Endothelial cell of umbilical vein (primary cell): ENCODE measurements around the gene SLC35B4. TPM values are rescaled to one million over a fixed set of nuclear protein-coding genes. Genes with fewer than 3 reads are reported as not detected.

Experiments used
- BruUV-seq: library from RNA; stranded (reverse); fragments of 400-500 nt; replicated peaks from 2 replicates; lab custom pipeline; 2021; lab: Mats Ljungman, UMichigan
- CTCF ChIA-PET: fragments of 300-600, 350-600 bp; sonication (Branson Sonifier 250); formaldehyde crosslinking; loops from one replicate; lab custom pipeline; 2021; ENCODE audit warnings: antibody characterized with exemption, inconsistent platforms; lab: Charles Lee
- POLR2A ChIA-PET: fragments of 300-600, 350-600 bp; sonication (Branson Sonifier 250); formaldehyde crosslinking; loops from one replicate; lab custom pipeline; 2021; ENCODE audit warnings: antibody characterized with exemption, inconsistent platforms; lab: Charles Lee
- DNase-seq: peaks from one replicate; pipeline ENCODE4 v3.0.0-alpha.2; 2011; ENCODE audit warnings: low read depth, low spot score
- FAIRE-seq: peaks from 2 replicates; lab custom pipeline; 2011; peaks lifted over from hg19 to GRCh38; lab: Jason Lieb, UNC
- H2AFZ ChIP-seq: 2 replicates; pipeline ENCODE4 v1.6.0; 2012; ENCODE audit warnings: low read depth, low read length, control low read depth, inconsistent platforms
- H3K27ac ChIP-seq: 2 replicates; pipeline ENCODE4 v1.5.1; 2011; ENCODE audit warnings: low read depth, mild to moderate bottlenecking, control low read depth, low read length, moderate library complexity; ENCODE audit not compliant: insufficient read depth
- H3K27me3 ChIP-seq, 2 experiments: 2 replicates each; pipeline versions ENCODE4 v1.6.0 to v1.6.1; 2011; ENCODE audit warnings: low read length in 2 of 2, mixed read lengths in 1 of 2; ENCODE audit not compliant: control insufficient read depth in 2 of 2, insufficient read depth in 2 of 2
- H3K36me3 ChIP-seq, 2 experiments: 2 replicates in 1 of 2; 3 replicates in 1 of 2; pipeline ENCODE4 v1.5.1; 2011; ENCODE audit warnings: low read length in 2 of 2, mild to moderate bottlenecking in 1 of 2, moderate library complexity in 1 of 2; ENCODE audit not compliant: control insufficient read depth in 2 of 2, insufficient read depth in 2 of 2; ENCODE audit errors: extremely low read depth in 1 of 2
- H3K4me1 ChIP-seq: 3 replicates; pipeline ENCODE4 v1.5.1; 2011; ENCODE audit warnings: mild to moderate bottlenecking, low read length; ENCODE audit not compliant: control insufficient read depth, insufficient read depth; ENCODE audit errors: extremely low read depth
- H3K4me2 ChIP-seq: 2 replicates; pipeline ENCODE4 v1.6.1; 2011; ENCODE audit warnings: low read length, control low read depth, mixed read lengths; ENCODE audit not compliant: insufficient read depth
- H3K4me3 ChIP-seq, 3 experiments: fragments of 200-600 bp in 1 of 3; sonication (generic), shearing (Covaris generic) in 1 of 3; replicated peaks in 1 of 3; 2 replicates each; pipeline ENCODE4 v1.5.1; 2011 to 2016; ENCODE audit warnings: control low read depth in 3 of 3, low read length in 3 of 3, mild to moderate bottlenecking in 2 of 3, inconsistent platforms in 1 of 3, low read depth in 1 of 3, moderate library complexity in 1 of 3; ENCODE audit not compliant: insufficient read depth in 1 of 3
- H3K79me2 ChIP-seq: 2 replicates; pipeline ENCODE4 v1.6.0; 2012; ENCODE audit warnings: low read length, inconsistent platforms; ENCODE audit not compliant: control insufficient read depth, insufficient read depth
- H3K9ac ChIP-seq: replicated peaks from 2 replicates; pipeline ENCODE3; 2011; ENCODE audit warnings: low read length, control low read depth; ENCODE audit not compliant: insufficient read depth; ENCODE audit errors: extremely low read depth
- H3K9me1 ChIP-seq: replicated peaks from 3 replicates; pipeline ENCODE4 v1.6.0; 2011; ENCODE audit warnings: mild to moderate bottlenecking, low read length; ENCODE audit not compliant: control insufficient read depth, insufficient read depth; ENCODE audit errors: extremely low read depth
- H3K9me3 ChIP-seq: replicated peaks from 2 replicates; pipeline ENCODE4 v1.5.1; 2012; ENCODE audit warnings: low read length, inconsistent platforms; ENCODE audit not compliant: control insufficient read depth, insufficient read depth
- H4K20me1 ChIP-seq: replicated peaks from 2 replicates; pipeline ENCODE3; 2011; ENCODE audit warnings: mild to moderate bottlenecking, low read length; ENCODE audit not compliant: control insufficient read depth, insufficient read depth; ENCODE audit errors: extremely low read depth
- EZH2 ChIP-seq: IDR thresholded peaks from 2 replicates; pipeline ENCODE4 v1.6.1; 2012; ENCODE audit warnings: borderline replicate concordance, low read depth, mild to moderate bottlenecking, moderate library complexity, low read length, inconsistent platforms; ENCODE audit not compliant: severe bottlenecking
- FOS ChIP-seq: IDR thresholded peaks from 2 replicates; pipeline ENCODE4 v1.6.1; 2011; ENCODE audit warnings: mild to moderate bottlenecking, low read length, moderate library complexity, borderline replicate concordance; ENCODE audit not compliant: insufficient read depth
- GATA2 ChIP-seq: IDR thresholded peaks from 2 replicates; pipeline ENCODE4 v1.7.0; 2011; ENCODE audit warnings: low read depth, mild to moderate bottlenecking, moderate library complexity, mixed read lengths, low read length; ENCODE audit not compliant: insufficient read length, insufficient read depth
- JUN ChIP-seq: IDR thresholded peaks from 2 replicates; pipeline ENCODE4 v1.6.1; 2011; ENCODE audit warnings: borderline replicate concordance, low read depth; ENCODE audit not compliant: insufficient read length, insufficient read depth
- MYC ChIP-seq: IDR thresholded peaks from one replicate; pipeline ENCODE4 v1.6.1; 2011; ENCODE audit warnings: mild to moderate bottlenecking, low read depth, low read length
- POLR2A ChIP-seq: IDR thresholded peaks from 2 replicates; pipeline ENCODE4 v1.6.1; 2012; ENCODE audit warnings: low read depth, mild to moderate bottlenecking, control low read depth, low read length
- POLR2AphosphoS5 ChIP-seq: IDR thresholded peaks from 2 replicates; pipeline ENCODE4 v1.6.1; 2012; ENCODE audit warnings: low read depth, mild to moderate bottlenecking, control low read depth, low read length, moderate library complexity; ENCODE audit not compliant: insufficient read depth
- dilution Hi-C: fragments of 300-500 bp; cut with MboI; formaldehyde crosslinking; loops from one replicate; pipeline ENCODE4 v1.15.0; 2019; ENCODE audit warnings: low sequenced_read_pairs; ENCODE audit not compliant: extremely low pct_ligation_motif_present
- intact Hi-C: fragments of 100-400 bp; cut with micrococcal nuclease; formaldehyde crosslinking; loops from one replicate; pipeline ENCODE4 v1.10.0; 2022
- polyA plus RNA-seq, 4 experiments: library from polyadenylated mRNA; depleted of rRNA in 3 of 4; stranded (reverse) in 3 of 4; unstranded in 1 of 4; fragments of >200 nt; gene quantifications; 2 replicates each; pipeline versions ENCODE4 v1.2.1 to v1.2.3, GENCODE V29; 2011 to 2012; ENCODE audit warnings: missing spikeins in 1 of 4
- total RNA-seq: library from RNA; stranded (reverse); gene quantifications from 2 replicates; pipeline ENCODE4 v1.2.3, GENCODE V29; 2021
- TF ChIP-seq, protein P1 (sequence below), 2 donors: IDR thresholded peaks; 1 replicate in 1 of 2; 2 replicates in 1 of 2; pipeline ENCODE4 v1.5.1; 2011; ENCODE audit warnings: low read length in 2 of 2, mild to moderate bottlenecking in 2 of 2, moderate library complexity in 2 of 2, control low read depth in 1 of 2, inconsistent platforms in 1 of 2, low read depth in 1 of 2; ENCODE audit not compliant: insufficient read depth in 1 of 2; ENCODE audit errors: extremely low read depth in 1 of 2
- TF ChIP-seq, protein P2 (sequence below): IDR thresholded peaks from 2 replicates; pipeline ENCODE4 v1.6.1; 2011; ENCODE audit not compliant: insufficient read depth, insufficient read length

SLC35B4 gene
- total and polyA plus RNA-seq, 2 donors (not counting 3 experiments of a cell fraction or from before 2014, with no cell fraction given): 17.5 to 20.2 TPM

DNA sequence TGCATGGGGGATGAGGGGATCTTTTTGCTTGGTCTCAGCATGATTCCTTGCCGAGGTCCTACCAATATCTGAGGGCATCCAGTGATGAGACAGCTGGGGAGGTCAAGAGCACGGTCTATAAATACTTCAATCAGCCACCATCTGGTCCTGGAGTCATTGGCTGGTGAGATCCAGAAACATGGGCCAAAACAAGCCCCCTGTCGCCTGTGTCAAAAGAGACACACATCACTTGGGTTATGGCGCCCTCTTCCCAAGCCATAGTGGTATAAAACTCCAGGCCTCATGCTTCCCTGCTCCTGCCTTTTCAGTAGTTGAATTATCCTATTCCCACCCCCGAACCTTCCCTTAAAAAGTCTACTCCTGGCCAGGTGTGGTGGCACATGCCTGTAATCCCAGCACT, 60.9 kb downstream of the SLC35B4 start:
- ChIA-PET POLR2A (no interaction called here), CTCF (no interaction called here)
- H3K27me3 ChIP-seq: peaks cover 0 to 2% of the 10 kb centered on the region in 2 experiments
- FAIRE-seq (no peak), DNase-seq (no peak)
- H3K27ac ChIP-seq: no peak overlapping the region
- no peaks in the 10 kb centered on the region for H3K4me1 ChIP-seq
- no peak overlapping the region for H2AFZ ChIP-seq
- BruUV-seq: no TSS peak
- no peaks in the 10 kb centered on the region for H3K79me2 ChIP-seq
- H4K20me1 ChIP-seq: no peaks in the 10 kb centered on the region
- intact Hi-C loops: no loop called here
- no peak overlapping the region for H3K4me2 ChIP-seq
- no peaks in the 10 kb centered on the region for H3K9me1 ChIP-seq
- no peak overlapping the region for H3K4me3 ChIP-seq
- no peaks in the 10 kb centered on the region for H3K9me3 ChIP-seq
- no peaks in the 10 kb centered on the region for H3K36me3 ChIP-seq
- TF ChIP-seq GATA2 (no peak), POLR2AphosphoS5 (no peak), MYC (no peak), EZH2 (no peak), POLR2A (no peak), FOS (no peak), JUN (no peak)
- TF ChIP-seq, protein P1, sequence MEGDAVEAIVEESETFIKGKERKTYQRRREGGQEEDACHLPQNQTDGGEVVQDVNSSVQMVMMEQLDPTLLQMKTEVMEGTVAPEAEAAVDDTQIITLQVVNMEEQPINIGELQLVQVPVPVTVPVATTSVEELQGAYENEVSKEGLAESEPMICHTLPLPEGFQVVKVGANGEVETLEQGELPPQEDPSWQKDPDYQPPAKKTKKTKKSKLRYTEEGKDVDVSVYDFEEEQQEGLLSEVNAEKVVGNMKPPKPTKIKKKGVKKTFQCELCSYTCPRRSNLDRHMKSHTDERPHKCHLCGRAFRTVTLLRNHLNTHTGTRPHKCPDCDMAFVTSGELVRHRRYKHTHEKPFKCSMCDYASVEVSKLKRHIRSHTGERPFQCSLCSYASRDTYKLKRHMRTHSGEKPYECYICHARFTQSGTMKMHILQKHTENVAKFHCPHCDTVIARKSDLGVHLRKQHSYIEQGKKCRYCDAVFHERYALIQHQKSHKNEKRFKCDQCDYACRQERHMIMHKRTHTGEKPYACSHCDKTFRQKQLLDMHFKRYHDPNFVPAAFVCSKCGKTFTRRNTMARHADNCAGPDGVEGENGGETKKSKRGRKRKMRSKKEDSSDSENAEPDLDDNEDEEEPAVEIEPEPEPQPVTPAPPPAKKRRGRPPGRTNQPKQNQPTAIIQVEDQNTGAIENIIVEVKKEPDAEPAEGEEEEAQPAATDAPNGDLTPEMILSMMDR (IDR thresholded peaks at IDR 0.05; ENCODE audit: extremely low read depth in 1 of 2, insufficient read depth in 1 of 2, low read depth in 1 of 2, low read length in 2 of 2): no peak
- TF ChIP-seq, protein P2, sequence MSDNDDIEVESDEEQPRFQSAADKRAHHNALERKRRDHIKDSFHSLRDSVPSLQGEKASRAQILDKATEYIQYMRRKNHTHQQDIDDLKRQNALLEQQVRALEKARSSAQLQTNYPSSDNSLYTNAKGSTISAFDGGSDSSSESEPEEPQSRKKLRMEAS: no peak
- no peak overlapping the region for H3K9ac ChIP-seq
- dilution Hi-C loops: no loop called here
